Activated T-helper 1 cell treated with Interleukin-2 at 50 U/mL for 16 hours (primary cell): ENCODE data around the gene CAST.

ENCODE experiments used
- DNase-seq: peaks from one replicate; pipeline ENCODE4 v3.0.0-alpha.2; 2020; ENCODE audit warnings: low read depth

Gene CAST

GRCh38 chr5:96671441-96671840 lies 9.3 kb downstream of the CAST start:
- DNase-seq = no peak

GRCh38 chr5:96673127-96673526 lies 11.0 kb downstream of the CAST start:
- no peak for DNase-seq

- DNase-seq = no peak
Measured at GRCh38 chr5:96675882-96676281, 13.7 kb downstream of the CAST start.

GRCh38 chr5:96677496-96677895 lies 15.3 kb downstream of the CAST start:
- no peak for DNase-seq

GRCh38 chr5:96679293-96679692 lies 17.1 kb downstream of the CAST start:
- no peak for DNase-seq

- no peak for DNase-seq
Measured at GRCh38 chr5:96680759-96681470, 18.7 kb downstream of the CAST start.

- no peak for DNase-seq
Measured at GRCh38 chr5:96683392-96683791, 21.2 kb downstream of the CAST start.

- DNase-seq = no peak
Measured at GRCh38 chr5:96683810-96684209, 21.6 kb downstream of the CAST start.

- DNase-seq = no peak
Measured at GRCh38 chr5:96687080-96687479, 24.9 kb downstream of the CAST start.

GRCh38 chr5:96687812-96688453 lies 25.8 kb downstream of the CAST start:
- DNase-seq = no peak

- DNase-seq = no peak
Measured at GRCh38 chr5:96690861-96691260, 28.7 kb downstream of the CAST start.

GRCh38 chr5:96691503-96692303 lies 29.5 kb downstream of the CAST start:
- no peak for DNase-seq

GRCh38 chr5:96692441-96692840 lies 30.3 kb downstream of the CAST start:
- no peak for DNase-seq

GRCh38 chr5:96699186-96699820 lies 37.1 kb downstream of the CAST start:
- no peak for DNase-seq

GRCh38 chr5:96702503-96703383 lies 40.6 kb downstream of the CAST start:
- DNase-seq = peak; percentile 68

- no peak for DNase-seq
Measured at GRCh38 chr5:96703384-96703920, 41.3 kb downstream of the CAST start.

- DNase-seq = no peak
Measured at GRCh38 chr5:96703995-96704394, 41.8 kb downstream of the CAST start.

GRCh38 chr5:96706433-96707111 lies 44.4 kb downstream of the CAST start:
- no peak for DNase-seq

- no peak for DNase-seq
Measured at GRCh38 chr5:96708600-96708999, 46.4 kb downstream of the CAST start.

- DNase-seq = no peak
Measured at GRCh38 chr5:96709152-96709821, 47.1 kb downstream of the CAST start.
